Measurements from ENCODE around the gene SPECC1L.

Gene SPECC1L

GRCh38 chr22:24380905-24381230 is 110.2 kb downstream of the SPECC1L start:
- Histone ChIP-seq H3K4ac (ENCODE audit: low read depth, low read length) (no peak overlapping the region), H3K9me3 (ENCODE audit: insufficient read depth, low read depth, low read length) (no peaks in the 10 kb centered on the region), H3K4me1 (ENCODE audit: control insufficient read depth in 1 of 2, insufficient read depth in 2 of 2, low read length in 2 of 2) (no peaks in the 10 kb centered on the region), H2AFZ (ENCODE audit: insufficient read depth, low read length, poor library complexity) (no peak overlapping the region), H2BK5ac (ENCODE audit: low read depth, low read length, poor library complexity) (no peak overlapping the region), H2BK120ac (ENCODE audit: insufficient read depth, low read length, poor library complexity) (no peak overlapping the region), H3K79me1 (ENCODE audit: low read length) (no peaks in the 10 kb centered on the region), H3K18ac (ENCODE audit: low read length) (no peak overlapping the region), H3K14ac (ENCODE audit: low read length) (no peak overlapping the region), H4K8ac (ENCODE audit: low read depth, low read length) (no peak overlapping the region), H3K4me2 (ENCODE audit: low read length) (no peak overlapping the region), H3K27me3 (ENCODE audit: insufficient read depth, low read length) (no peaks in the 10 kb centered on the region), H3K23ac (ENCODE audit: low read length) (no peak overlapping the region), H4K91ac (ENCODE audit: low read depth, low read length) (no peak overlapping the region), H3K4me3 (ENCODE audit: low read depth, low read length) (no peak overlapping the region), H3K79me2 (ENCODE audit: control insufficient read depth, insufficient read depth, low read length, poor library complexity) (no peaks in the 10 kb centered on the region), H4K12ac (ENCODE audit: low read depth, low read length) (no peak overlapping the region), H3K27ac (ENCODE audit: low read depth, low read length) (no peak overlapping the region), H2BK12ac (ENCODE audit: low read length) (no peak overlapping the region), H2AK5ac (ENCODE audit: low read length) (no peak overlapping the region), H3K9ac (ENCODE audit: low read length) (no peak overlapping the region), H3K36me3 (ENCODE audit: control insufficient read depth in 1 of 2, insufficient read depth in 2 of 2, low read length in 2 of 2) (peaks cover 2% of the 10 kb centered on the region in 2 experiments)
- no CpG with 5 or more reads among the region's 1 CpG for WGBS (ENCODE audit: extremely low coverage, insufficient coverage, insufficient read length)
- no peak for DNase-seq

GRCh38 chr22:24383061-24383460 is 112.4 kb downstream of the SPECC1L start:
- no peak overlapping the region for H3K27ac ChIP-seq (ENCODE audit: low read depth, low read length)
- no peaks in the 10 kb centered on the region for H3K9me3 ChIP-seq (ENCODE audit: insufficient read depth, low read depth, low read length)
- no peak overlapping the region for H3K9ac ChIP-seq (ENCODE audit: low read length)
- DNase-seq: peak in 1 of 2 donors; percentile 78
- H4K91ac ChIP-seq (ENCODE audit: low read depth, low read length): no peak overlapping the region
- H3K23ac ChIP-seq (ENCODE audit: low read length): no peak overlapping the region
- WGBS (ENCODE audit: extremely low coverage, insufficient coverage, insufficient read length): no CpG with 5 or more reads among the region's 2 CpGs
- peaks cover 2% of the 10 kb centered on the region in 2 experiments for H3K36me3 ChIP-seq (ENCODE audit: control insufficient read depth in 1 of 2, insufficient read depth in 2 of 2, low read length in 2 of 2)
- no peaks in the 10 kb centered on the region for H3K79me2 ChIP-seq (ENCODE audit: control insufficient read depth, insufficient read depth, low read length, poor library complexity)
- H3K4me2 ChIP-seq (ENCODE audit: low read length): no peak overlapping the region
- no peaks in the 10 kb centered on the region for H3K4me1 ChIP-seq (ENCODE audit: control insufficient read depth in 1 of 2, insufficient read depth in 2 of 2, low read length in 2 of 2)
- no peak overlapping the region for H3K4me3 ChIP-seq (ENCODE audit: low read depth, low read length)
- no peak overlapping the region for H4K8ac ChIP-seq (ENCODE audit: low read depth, low read length)
- H4K12ac ChIP-seq (ENCODE audit: low read depth, low read length): no peak overlapping the region
- H2AK5ac ChIP-seq (ENCODE audit: low read length): no peak overlapping the region
- H2AFZ ChIP-seq (ENCODE audit: insufficient read depth, low read length, poor library complexity): no peak overlapping the region
- no peak overlapping the region for H2BK120ac ChIP-seq (ENCODE audit: insufficient read depth, low read length, poor library complexity)
- H3K4ac ChIP-seq (ENCODE audit: low read depth, low read length): no peak overlapping the region
- no peaks in the 10 kb centered on the region for H3K27me3 ChIP-seq (ENCODE audit: insufficient read depth, low read length)
- no peak overlapping the region for H3K14ac ChIP-seq (ENCODE audit: low read length)
- no peak overlapping the region for H2BK12ac ChIP-seq (ENCODE audit: low read length)
- no peak overlapping the region for H2BK5ac ChIP-seq (ENCODE audit: low read depth, low read length, poor library complexity)
- H3K79me1 ChIP-seq (ENCODE audit: low read length): no peaks in the 10 kb centered on the region
- no peak overlapping the region for H3K18ac ChIP-seq (ENCODE audit: low read length)

- H3K9me3 ChIP-seq (ENCODE audit: insufficient read depth, low read depth, low read length): no peaks in the 10 kb centered on the region
Measured at GRCh38 chr22:24384131-24384530, 113.5 kb downstream of the SPECC1L start.

GRCh38 chr22:24386937-24387471 is 116.4 kb downstream of the SPECC1L start:
- Histone ChIP-seq H3K4me2 (ENCODE audit: low read length) (no peak overlapping the region), H3K9me3 (ENCODE audit: insufficient read depth, low read depth, low read length) (no peaks in the 10 kb centered on the region), H3K23ac (ENCODE audit: low read length) (no peak overlapping the region), H2AK5ac (ENCODE audit: low read length) (no peak overlapping the region), H3K4me1 (ENCODE audit: control insufficient read depth in 1 of 2, insufficient read depth in 2 of 2, low read length in 2 of 2) (no peaks in the 10 kb centered on the region), H2BK5ac (ENCODE audit: low read depth, low read length, poor library complexity) (no peak overlapping the region), H4K91ac (ENCODE audit: low read depth, low read length) (no peak overlapping the region), H2AFZ (ENCODE audit: insufficient read depth, low read length, poor library complexity) (no peak overlapping the region), H3K18ac (ENCODE audit: low read length) (no peak overlapping the region), H3K27ac (ENCODE audit: low read depth, low read length) (no peak overlapping the region), H4K8ac (ENCODE audit: low read depth, low read length) (no peak overlapping the region), H3K36me3 (ENCODE audit: control insufficient read depth in 1 of 2, insufficient read depth in 2 of 2, low read length in 2 of 2) (peaks cover 0 to 4% of the 10 kb centered on the region in 2 experiments), H3K14ac (ENCODE audit: low read length) (no peak overlapping the region), H4K12ac (ENCODE audit: low read depth, low read length) (no peak overlapping the region), H3K79me1 (ENCODE audit: low read length) (no peaks in the 10 kb centered on the region), H3K9ac (ENCODE audit: low read length) (no peak overlapping the region), H2BK120ac (ENCODE audit: insufficient read depth, low read length, poor library complexity) (no peak overlapping the region), H3K27me3 (ENCODE audit: insufficient read depth, low read length) (no peaks in the 10 kb centered on the region), H2BK12ac (ENCODE audit: low read length) (no peak overlapping the region), H3K4me3 (ENCODE audit: low read depth, low read length) (no peak overlapping the region), H3K79me2 (ENCODE audit: control insufficient read depth, insufficient read depth, low read length, poor library complexity) (no peaks in the 10 kb centered on the region), H3K4ac (ENCODE audit: low read depth, low read length) (no peak overlapping the region)
- no peak for DNase-seq
- WGBS (ENCODE audit: extremely low coverage, insufficient coverage, insufficient read length): no CpG with 5 or more reads among the region's 2 CpGs

More at GRCh38 chr22:24384131-24384530, 113.5 kb downstream of the SPECC1L start:
- DNase-seq: no peak
- Histone ChIP-seq H3K79me1 (ENCODE audit: low read length) (no peaks in the 10 kb centered on the region), H3K79me2 (ENCODE audit: control insufficient read depth, insufficient read depth, low read length, poor library complexity) (no peaks in the 10 kb centered on the region), H2BK12ac (ENCODE audit: low read length) (no peak overlapping the region), H3K27me3 (ENCODE audit: insufficient read depth, low read length) (no peaks in the 10 kb centered on the region), H3K4me1 (ENCODE audit: control insufficient read depth in 1 of 2, insufficient read depth in 2 of 2, low read length in 2 of 2) (no peaks in the 10 kb centered on the region), H3K4ac (ENCODE audit: low read depth, low read length) (no peak overlapping the region), H4K8ac (ENCODE audit: low read depth, low read length) (no peak overlapping the region), H3K23ac (ENCODE audit: low read length) (no peak overlapping the region), H3K36me3 (ENCODE audit: control insufficient read depth in 1 of 2, insufficient read depth in 2 of 2, low read length in 2 of 2) (peaks cover 2% of the 10 kb centered on the region in 2 experiments), H2AFZ (ENCODE audit: insufficient read depth, low read length, poor library complexity) (no peak overlapping the region), H2BK120ac (ENCODE audit: insufficient read depth, low read length, poor library complexity) (no peak overlapping the region), H3K4me3 (ENCODE audit: low read depth, low read length) (no peak overlapping the region), H4K12ac (ENCODE audit: low read depth, low read length) (no peak overlapping the region), H2AK5ac (ENCODE audit: low read length) (no peak overlapping the region), H3K18ac (ENCODE audit: low read length) (no peak overlapping the region), H4K91ac (ENCODE audit: low read depth, low read length) (no peak overlapping the region), H2BK5ac (ENCODE audit: low read depth, low read length, poor library complexity) (no peak overlapping the region), H3K9ac (ENCODE audit: low read length) (no peak overlapping the region), H3K27ac (ENCODE audit: low read depth, low read length) (no peak overlapping the region), H3K4me2 (ENCODE audit: low read length) (no peak overlapping the region), H3K14ac (ENCODE audit: low read length) (no peak overlapping the region)
- WGBS (ENCODE audit: extremely low coverage, insufficient coverage, insufficient read length): no CpG with 5 or more reads among the region's 1 CpG

All from trophoblast cell (in vitro differentiated cells and primary cell).